WTC11 (cell line): ENCODE data around the gene TMEM196. TPM values are rescaled to one million over a fixed set of nuclear protein-coding genes. Genes with fewer than 3 reads are reported as not detected.
A peak's percentile ranks its signal among the peaks of the same experiment; 100 is the strongest.

ENCODE experiments used
- ATAC-seq: fragments of 200-7000 bp; cut with Tn5 transposase; 2 replicates; pipeline ENCODE4 v1.10.0; 2021; ENCODE audit warnings: mild to moderate bottlenecking, moderate library complexity
- CTCF ChIA-PET: fragments of 300-600 bp; sonication (Branson Sonifier 250); formaldehyde crosslinking; loops from one replicate; lab custom pipeline; 2021; ENCODE audit warnings: antibody characterized with exemption; lab: Charles Lee
- POLR2A ChIA-PET: fragments of 350-600 bp; sonication (Branson Sonifier 250); formaldehyde crosslinking; loops from one replicate; lab custom pipeline; 2021; ENCODE audit warnings: antibody characterized with exemption; lab: Charles Lee
- DNase-seq: peaks from one replicate; pipeline ENCODE4 v3.0.0; 2021; ENCODE audit warnings: low spot score
- H3K27ac Mint-ChIP-seq: 2 replicates; pipeline ENCODE4 v1.8.0; 2021; ENCODE audit warnings: mixed read lengths
- H3K27me3 Mint-ChIP-seq: 2 replicates; pipeline ENCODE4 v1.8.0; 2021; ENCODE audit warnings: low read depth, mild to moderate bottlenecking, moderate library complexity, mixed read lengths
- H3K36me3 Mint-ChIP-seq: 2 replicates; pipeline ENCODE4 v1.8.0; 2021; ENCODE audit warnings: mixed read lengths
- H3K4me1 Mint-ChIP-seq: 2 replicates; pipeline ENCODE4 v1.8.0; 2022; ENCODE audit warnings: mixed read lengths
- H3K4me3 Mint-ChIP-seq: 2 replicates; pipeline ENCODE4 v1.8.0; 2021; ENCODE audit warnings: mild to moderate bottlenecking, moderate library complexity, mixed read lengths
- H3K9me3 Mint-ChIP-seq: 2 replicates; pipeline ENCODE4 v1.8.0; 2021; ENCODE audit warnings: mixed read lengths
- ATF6 ChIP-seq: sonication (generic); formaldehyde crosslinking; IDR thresholded peaks from 2 replicates; pipeline ENCODE4 v1.8.1; 2023; ENCODE audit warnings: mild to moderate bottlenecking, missing genetic modification reagents
- CREM ChIP-seq: sonication (generic); formaldehyde crosslinking; IDR thresholded peaks from 2 replicates; pipeline ENCODE4 v1.8.1; 2022; ENCODE audit warnings: mild to moderate bottlenecking, missing genetic modification reagents, moderate library complexity
- CTCF ChIP-seq: fragments of 200-600 bp; IDR thresholded peaks from 2 replicates; pipeline ENCODE4 v1.8.0; 2022; ENCODE audit warnings: antibody characterized with exemption
- FOXK1 ChIP-seq: sonication (generic); formaldehyde crosslinking; IDR thresholded peaks from 2 replicates; pipeline ENCODE4 v1.8.0; 2022; ENCODE audit warnings: mild to moderate bottlenecking, moderate library complexity, missing genetic modification reagents
- IRF2 ChIP-seq: sonication (generic); formaldehyde crosslinking; IDR thresholded peaks from 2 replicates; pipeline ENCODE4 v1.8.0; 2022; ENCODE audit warnings: low read depth, missing genetic modification reagents, borderline replicate concordance
- NR1H2 ChIP-seq: sonication (generic); formaldehyde crosslinking; IDR thresholded peaks from 2 replicates; pipeline ENCODE4 v1.9.0; 2021; ENCODE audit warnings: mild to moderate bottlenecking, moderate library complexity, missing genetic modification reagents
- NR2C2 ChIP-seq: sonication (generic); formaldehyde crosslinking; IDR thresholded peaks from 2 replicates; pipeline ENCODE4 v1.8.0; 2022; ENCODE audit warnings: mild to moderate bottlenecking, missing genetic modification reagents
- RORB ChIP-seq: fragments of 250-450 bp; sonication (Bioruptor Pico); IDR thresholded peaks from 2 replicates; pipeline ENCODE4 v1.9.0; 2021; ENCODE audit warnings: mild to moderate bottlenecking
- SP1 ChIP-seq: sonication (generic); formaldehyde crosslinking; conservative IDR thresholded peaks from 2 replicates; pipeline ENCODE4 v1.8.1; 2022; ENCODE audit warnings: missing genetic modification reagents
- ZNF219 ChIP-seq: sonication (generic); formaldehyde crosslinking; IDR thresholded peaks from 2 replicates; pipeline ENCODE4 v1.8.0; 2023; ENCODE audit warnings: missing genetic modification reagents, mild to moderate bottlenecking, borderline replicate concordance
- ZNF317 ChIP-seq: sonication (generic); formaldehyde crosslinking; IDR thresholded peaks from 2 replicates; pipeline ENCODE4 v1.8.1; 2023; ENCODE audit warnings: low read depth, mild to moderate bottlenecking, moderate library complexity, missing genetic modification reagents, borderline replicate concordance
- ZNF396 ChIP-seq: fragments of 250-450 bp; sonication (Bioruptor Pico); IDR thresholded peaks from 2 replicates; pipeline ENCODE4 v1.8.0; 2021; ENCODE audit warnings: mild to moderate bottlenecking, moderate library complexity, borderline replicate concordance
- ZNF671 ChIP-seq: fragments of 250-450 bp; sonication (Bioruptor Pico); IDR thresholded peaks from 2 replicates; pipeline ENCODE4 v1.8.0; 2021; ENCODE audit warnings: mild to moderate bottlenecking
- total RNA-seq: library from RNA; stranded (reverse); gene quantifications from 3 replicates; pipeline ENCODE4 v1.2.3, GENCODE V29; 2021
- TF ChIP-seq, protein P1 (sequence below): sonication (generic); formaldehyde crosslinking; IDR thresholded peaks from 2 replicates; pipeline ENCODE4 v1.8.1; 2022; ENCODE audit warnings: mild to moderate bottlenecking, missing genetic modification reagents, moderate library complexity, borderline replicate concordance
- TF ChIP-seq, protein P2 (sequence below): sonication (generic); formaldehyde crosslinking; IDR thresholded peaks from 2 replicates; pipeline ENCODE4 v1.8.1; 2023; ENCODE audit warnings: mild to moderate bottlenecking, missing genetic modification reagents

Gene TMEM196
- total RNA-seq, 1 experiment from 2014 or later = 0.42 TPM

DNA sequence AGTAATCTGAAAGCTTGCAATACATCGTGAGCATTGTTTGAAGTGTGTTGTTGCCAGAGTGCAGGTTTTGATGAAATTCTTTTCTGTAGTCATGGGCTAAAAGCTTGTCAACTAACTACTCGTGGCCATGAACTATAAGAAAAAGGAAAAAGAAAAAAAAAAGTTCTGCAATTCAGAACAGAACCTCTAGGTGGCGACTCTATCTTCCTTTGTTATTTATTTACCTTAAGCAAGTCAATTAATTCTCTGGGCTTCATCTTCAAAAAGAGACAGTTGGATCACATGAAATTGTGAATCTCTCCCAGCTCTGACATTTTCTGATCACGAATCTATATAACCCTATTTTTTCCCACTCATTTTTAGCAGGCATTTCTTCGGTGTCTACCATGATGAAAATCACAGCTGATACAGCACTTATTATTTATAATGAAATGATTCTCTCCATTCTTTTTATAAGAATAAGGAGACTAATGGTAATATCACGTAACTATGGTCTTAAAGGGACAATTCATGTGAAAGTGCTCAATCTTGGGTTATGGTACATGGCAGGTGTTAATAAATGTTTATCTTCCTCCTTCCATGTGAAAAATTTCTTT lies 18.8 kb downstream of the TMEM196 start:
- H3K36me3 Mint-ChIP-seq = no peaks in the 10 kb centered on the region
- ATAC-seq (no peak), DNase-seq (no peak)
- no peaks in the 10 kb centered on the region for H3K27me3 Mint-ChIP-seq
- ChIA-PET CTCF (interaction anchor here (0.6 to 3.9 kb wide), 10 partner anchors 8 to 844 kb away, joined by 3 to 22 read pairs (median 6); partner anchors contain the start of genes POLR1F and TMEM196), POLR2A (no interaction called here)
- no peaks in the 10 kb centered on the region for H3K9me3 Mint-ChIP-seq
- no peak overlapping the region for H3K4me3 Mint-ChIP-seq
- no peak overlapping the region for H3K27ac Mint-ChIP-seq
- no peak for TF ChIP-seq NR2C2 (CRISPR knock-in tag)
- peak; percentile 91 for TF ChIP-seq CTCF
- H3K4me1 Mint-ChIP-seq = 0 out of 2 replicates have a peak, but pooled peaks cover 2% of the 10 kb centered on the region

GRCh38 chr7:19752020-19752419 lies 21.4 kb downstream of the TMEM196 start:
- POLR2A ChIA-PET = no interaction called here
- H3K4me1 Mint-ChIP-seq = 0 out of 2 replicates have a peak, but pooled peaks cover 3% of the 10 kb centered on the region
- H3K9me3 Mint-ChIP-seq = no peaks in the 10 kb centered on the region

GRCh38 chr7:19749658-19750057 lies 23.8 kb downstream of the TMEM196 start:
- TF ChIP-seq, protein P1, sequence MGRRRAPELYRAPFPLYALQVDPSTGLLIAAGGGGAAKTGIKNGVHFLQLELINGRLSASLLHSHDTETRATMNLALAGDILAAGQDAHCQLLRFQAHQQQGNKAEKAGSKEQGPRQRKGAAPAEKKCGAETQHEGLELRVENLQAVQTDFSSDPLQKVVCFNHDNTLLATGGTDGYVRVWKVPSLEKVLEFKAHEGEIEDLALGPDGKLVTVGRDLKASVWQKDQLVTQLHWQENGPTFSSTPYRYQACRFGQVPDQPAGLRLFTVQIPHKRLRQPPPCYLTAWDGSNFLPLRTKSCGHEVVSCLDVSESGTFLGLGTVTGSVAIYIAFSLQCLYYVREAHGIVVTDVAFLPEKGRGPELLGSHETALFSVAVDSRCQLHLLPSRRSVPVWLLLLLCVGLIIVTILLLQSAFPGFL = no peak
- TF ChIP-seq, protein P2, sequence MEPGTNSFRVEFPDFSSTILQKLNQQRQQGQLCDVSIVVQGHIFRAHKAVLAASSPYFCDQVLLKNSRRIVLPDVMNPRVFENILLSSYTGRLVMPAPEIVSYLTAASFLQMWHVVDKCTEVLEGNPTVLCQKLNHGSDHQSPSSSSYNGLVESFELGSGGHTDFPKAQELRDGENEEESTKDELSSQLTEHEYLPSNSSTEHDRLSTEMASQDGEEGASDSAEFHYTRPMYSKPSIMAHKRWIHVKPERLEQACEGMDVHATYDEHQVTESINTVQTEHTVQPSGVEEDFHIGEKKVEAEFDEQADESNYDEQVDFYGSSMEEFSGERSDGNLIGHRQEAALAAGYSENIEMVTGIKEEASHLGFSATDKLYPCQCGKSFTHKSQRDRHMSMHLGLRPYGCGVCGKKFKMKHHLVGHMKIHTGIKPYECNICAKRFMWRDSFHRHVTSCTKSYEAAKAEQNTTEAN = no peak
- TF ChIP-seq ZNF219 (CRISPR knock-in tag) (no peak), SP1 (CRISPR knock-in tag) (no peak), FOXK1 (CRISPR knock-in tag) (no peak), ZNF396 (no peak), IRF2 (CRISPR knock-in tag) (no peak), CREM (CRISPR knock-in tag) (no peak)
- Mint-ChIP-seq H3K9me3 (no peaks in the 10 kb centered on the region), H3K27ac (no peak overlapping the region), H3K36me3 (no peaks in the 10 kb centered on the region), H3K4me1 (0 out of 2 replicates have a peak, but pooled peaks cover 3% of the 10 kb centered on the region), H3K27me3 (no peaks in the 10 kb centered on the region), H3K4me3 (no peak overlapping the region)
- no peak for ATAC-seq
- ChIA-PET POLR2A (no interaction called here), CTCF (interaction anchor here (0.6 kb wide), 1 partner anchor 467 kb away, joined by 3 read pairs; the partner anchor contains the start of gene MACC1)
- DNase-seq = no peak

More at GRCh38 chr7:19752020-19752419, 21.4 kb downstream of the TMEM196 start:
- CTCF ChIA-PET = no interaction called here
- ATAC-seq = no peak
- Mint-ChIP-seq H3K36me3 (no peaks in the 10 kb centered on the region), H3K4me3 (no peak overlapping the region), H3K27me3 (no peaks in the 10 kb centered on the region), H3K27ac (no peak overlapping the region)
- no peak for DNase-seq
- TF ChIP-seq NR1H2 (CRISPR knock-in tag) = no peak

DNA sequence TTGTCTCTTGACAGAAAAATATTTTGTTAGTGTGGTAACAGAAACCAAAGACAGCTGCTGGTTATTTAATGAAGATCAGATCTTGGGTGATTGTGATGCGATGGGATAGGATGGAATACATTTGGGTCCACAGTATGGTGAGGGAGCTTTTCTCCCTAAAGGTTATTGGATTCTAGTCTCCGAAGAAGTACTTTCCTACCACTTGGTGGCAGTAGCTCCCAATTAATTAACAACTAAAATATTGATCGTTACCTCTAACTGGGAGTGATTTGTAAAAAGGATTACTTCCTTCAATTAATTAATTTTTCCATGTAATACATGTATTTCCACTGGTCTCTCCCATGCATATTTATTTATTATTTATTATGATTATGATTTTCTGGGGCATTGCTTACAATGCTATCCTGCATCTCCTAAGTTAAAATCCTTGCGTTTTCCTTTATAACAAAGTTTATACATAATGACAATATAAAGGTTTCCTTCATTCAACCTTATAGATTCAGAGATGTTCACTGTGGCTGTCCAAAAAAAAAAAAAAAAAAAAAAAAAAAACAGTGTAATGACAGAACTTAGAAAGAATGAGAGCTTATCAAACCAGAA lies 25.6 kb downstream of the TMEM196 start:
- peak; percentile 85 for ATAC-seq
- no peak overlapping the region for H3K27ac Mint-ChIP-seq
- H3K36me3 Mint-ChIP-seq = no peaks in the 10 kb centered on the region
- no peak for TF ChIP-seq RORB
- peak; percentile 36 for TF ChIP-seq CTCF
- no peak for TF ChIP-seq FOXK1 (CRISPR knock-in tag)
- TF ChIP-seq ZNF671 (CRISPR knock-in tag) = no peak
- TF ChIP-seq ZNF317 (CRISPR knock-in tag) = no peak
- no peak for TF ChIP-seq ATF6

More for the DNA sequence above, 25.6 kb downstream of the TMEM196 start:
- no peak overlapping the region for H3K4me3 Mint-ChIP-seq
- 0 out of 2 replicates have a peak, but pooled peaks cover 3% of the 10 kb centered on the region for H3K4me1 Mint-ChIP-seq
- no peaks in the 10 kb centered on the region for H3K9me3 Mint-ChIP-seq
- DNase-seq = no peak
- ChIA-PET CTCF (interaction anchor here (0.5 to 3.5 kb wide), 47 partner anchors 8 to 1188 kb away, joined by 3 to 27 read pairs (median 4); partner anchors contain the start of genes ITGB8, MACC1, POLR1F and TMEM196), POLR2A (interaction anchor here (1.0 kb wide), 1 partner anchor 39 kb away, joined by 3 read pairs; the partner anchor contains the start of gene POLR1F)
- H3K27me3 Mint-ChIP-seq = no peaks in the 10 kb centered on the region
